Astrocyte (in vitro differentiated cells and primary cell): ENCODE results near the gene CD151. TPM values are rescaled to one million over a fixed set of nuclear protein-coding genes. Genes with fewer than 3 reads are reported as not detected.

Source experiments
- DNase-seq: peaks from one replicate; pipeline ENCODE4 v3.0.0-alpha.2; 2010; ENCODE audit warnings: low read depth
- FAIRE-seq: peaks from 2 replicates; lab custom pipeline; 2011; peaks lifted over from hg19 to GRCh38; lab: Jason Lieb, UNC
- H2AFZ ChIP-seq: 2 replicates; pipeline ENCODE4 v1.6.0; 2012; ENCODE audit warnings: low read depth, low read length, inconsistent platforms
- H3K27ac ChIP-seq: 2 replicates; pipeline ENCODE4 v1.5.1; 2011; ENCODE audit warnings: low read depth, low read length, inconsistent platforms
- H3K27me3 ChIP-seq: 2 replicates; pipeline ENCODE4 v1.6.0; 2011; ENCODE audit warnings: low read length, inconsistent platforms; ENCODE audit not compliant: insufficient read depth
- H3K36me3 ChIP-seq: 2 replicates; pipeline ENCODE4 v1.5.1; 2011; ENCODE audit warnings: low read length, inconsistent platforms; ENCODE audit not compliant: insufficient read depth
- H3K4me1 ChIP-seq: 2 replicates; pipeline ENCODE4 v1.5.1; 2011; ENCODE audit warnings: low read length, inconsistent platforms; ENCODE audit not compliant: insufficient read depth
- H3K4me2 ChIP-seq: 2 replicates; pipeline ENCODE4 v1.6.0; 2012; ENCODE audit warnings: low read length, inconsistent platforms
- H3K4me3 ChIP-seq: 2 replicates; pipeline ENCODE4 v1.5.1; 2011; ENCODE audit warnings: low read depth, mild to moderate bottlenecking, low read length, inconsistent platforms; ENCODE audit not compliant: insufficient read depth
- H3K79me2 ChIP-seq: 2 replicates; pipeline ENCODE4 v1.6.0; 2012; ENCODE audit warnings: mild to moderate bottlenecking, low read length, inconsistent platforms; ENCODE audit not compliant: insufficient read depth
- H3K9ac ChIP-seq: 2 replicates; pipeline ENCODE4 v1.6.0; 2012; ENCODE audit warnings: mild to moderate bottlenecking, low read length, inconsistent platforms
- H3K9me3 ChIP-seq: 2 replicates; pipeline ENCODE4 v1.5.1; 2012; ENCODE audit warnings: low read depth, mild to moderate bottlenecking, low read length, inconsistent platforms; ENCODE audit not compliant: insufficient read depth
- H4K20me1 ChIP-seq: 2 replicates; pipeline ENCODE4 v1.6.0; 2012; ENCODE audit warnings: low read length, inconsistent platforms; ENCODE audit not compliant: insufficient read depth
- H3K27ac Mint-ChIP-seq: one replicate; pipeline ENCODE4 v1.8.0; 2021; ENCODE audit warnings: mild to moderate bottlenecking, mixed read lengths; ENCODE audit not compliant: unreplicated experiment
- H3K27me3 Mint-ChIP-seq: one replicate; pipeline ENCODE4 v1.8.0; 2021; ENCODE audit warnings: low read depth, mixed read lengths; ENCODE audit not compliant: unreplicated experiment
- H3K36me3 Mint-ChIP-seq: one replicate; pipeline ENCODE4 v1.8.0; 2021; ENCODE audit warnings: low read depth, mixed read lengths; ENCODE audit not compliant: unreplicated experiment
- H3K4me1 Mint-ChIP-seq: one replicate; pipeline ENCODE4 v1.8.0; 2021; ENCODE audit warnings: low read depth, mixed read lengths; ENCODE audit not compliant: unreplicated experiment
- H3K4me3 Mint-ChIP-seq: one replicate; pipeline ENCODE4 v1.8.0; 2021; ENCODE audit warnings: mild to moderate bottlenecking, moderate library complexity, mixed read lengths; ENCODE audit not compliant: unreplicated experiment
- H3K9me3 Mint-ChIP-seq: one replicate; pipeline ENCODE4 v1.8.0; 2021; ENCODE audit warnings: mild to moderate bottlenecking, mixed read lengths; ENCODE audit not compliant: unreplicated experiment
- EZH2 ChIP-seq: IDR thresholded peaks from 2 replicates; pipeline ENCODE4 v1.6.1; 2012; ENCODE audit warnings: mild to moderate bottlenecking, low read length, inconsistent platforms; ENCODE audit not compliant: insufficient read depth
- total RNA-seq: library from RNA; stranded (reverse); gene quantifications from 2 replicates; pipeline ENCODE4 v1.2.1, GENCODE V29; 2021
- TF ChIP-seq, protein P1 (sequence below): IDR thresholded peaks from 2 replicates; pipeline ENCODE4 v1.5.1; 2011; ENCODE audit warnings: low read depth, mild to moderate bottlenecking, inconsistent platforms, low read length, moderate library complexity; ENCODE audit not compliant: insufficient read depth

Gene CD151
- total RNA-seq, 1 donor from 2014 or later: 421 TPM

DNA sequence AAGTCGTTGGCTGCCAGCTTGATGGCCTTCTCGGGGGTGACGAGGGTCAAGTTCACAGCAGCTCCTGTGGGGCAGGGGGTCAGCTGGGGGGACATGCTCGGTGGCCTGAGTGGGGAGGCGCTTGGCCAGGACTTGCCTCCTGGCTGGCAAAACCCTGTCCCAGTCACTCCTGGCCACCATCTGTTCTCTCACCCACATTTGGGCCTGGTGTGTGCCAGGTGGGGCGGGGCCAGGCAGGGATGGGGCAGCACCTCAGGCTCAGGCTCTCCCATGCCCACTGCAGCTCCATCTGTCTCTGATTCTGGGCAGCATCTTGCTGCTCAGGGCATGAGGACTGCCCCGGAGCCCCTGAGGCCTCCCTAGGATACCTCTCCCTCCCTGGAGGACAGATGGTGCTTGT is 39.2 kb upstream of the CD151 start:
- Histone ChIP-seq H3K36me3 (no peaks in the 10 kb centered on the region), H3K9ac (no peak overlapping the region), H4K20me1 (peaks cover 46% of the 10 kb centered on the region), H3K27ac (no peak overlapping the region), H3K27me3 (no peaks in the 10 kb centered on the region), H3K4me1 (peaks cover 16% of the 10 kb centered on the region), H3K4me3 (no peak overlapping the region), H3K9me3 (no peaks in the 10 kb centered on the region), H3K4me2 (no peak overlapping the region), H3K79me2 (peaks cover 4% of the 10 kb centered on the region), H2AFZ (no peak overlapping the region)
- H3K36me3 Mint-ChIP-seq: peaks cover 2% of the 10 kb centered on the region
- no peak overlapping the region for H3K27ac Mint-ChIP-seq
- no peak overlapping the region for H3K4me3 Mint-ChIP-seq
- H3K27me3 Mint-ChIP-seq: no peaks in the 10 kb centered on the region
- no peaks in the 10 kb centered on the region for H3K4me1 Mint-ChIP-seq
- TF ChIP-seq, protein P1, sequence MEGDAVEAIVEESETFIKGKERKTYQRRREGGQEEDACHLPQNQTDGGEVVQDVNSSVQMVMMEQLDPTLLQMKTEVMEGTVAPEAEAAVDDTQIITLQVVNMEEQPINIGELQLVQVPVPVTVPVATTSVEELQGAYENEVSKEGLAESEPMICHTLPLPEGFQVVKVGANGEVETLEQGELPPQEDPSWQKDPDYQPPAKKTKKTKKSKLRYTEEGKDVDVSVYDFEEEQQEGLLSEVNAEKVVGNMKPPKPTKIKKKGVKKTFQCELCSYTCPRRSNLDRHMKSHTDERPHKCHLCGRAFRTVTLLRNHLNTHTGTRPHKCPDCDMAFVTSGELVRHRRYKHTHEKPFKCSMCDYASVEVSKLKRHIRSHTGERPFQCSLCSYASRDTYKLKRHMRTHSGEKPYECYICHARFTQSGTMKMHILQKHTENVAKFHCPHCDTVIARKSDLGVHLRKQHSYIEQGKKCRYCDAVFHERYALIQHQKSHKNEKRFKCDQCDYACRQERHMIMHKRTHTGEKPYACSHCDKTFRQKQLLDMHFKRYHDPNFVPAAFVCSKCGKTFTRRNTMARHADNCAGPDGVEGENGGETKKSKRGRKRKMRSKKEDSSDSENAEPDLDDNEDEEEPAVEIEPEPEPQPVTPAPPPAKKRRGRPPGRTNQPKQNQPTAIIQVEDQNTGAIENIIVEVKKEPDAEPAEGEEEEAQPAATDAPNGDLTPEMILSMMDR: no peak
- TF ChIP-seq EZH2: no peak
- no peak for DNase-seq
- H3K9me3 Mint-ChIP-seq: no peaks in the 10 kb centered on the region
- FAIRE-seq: no peak

DNA sequence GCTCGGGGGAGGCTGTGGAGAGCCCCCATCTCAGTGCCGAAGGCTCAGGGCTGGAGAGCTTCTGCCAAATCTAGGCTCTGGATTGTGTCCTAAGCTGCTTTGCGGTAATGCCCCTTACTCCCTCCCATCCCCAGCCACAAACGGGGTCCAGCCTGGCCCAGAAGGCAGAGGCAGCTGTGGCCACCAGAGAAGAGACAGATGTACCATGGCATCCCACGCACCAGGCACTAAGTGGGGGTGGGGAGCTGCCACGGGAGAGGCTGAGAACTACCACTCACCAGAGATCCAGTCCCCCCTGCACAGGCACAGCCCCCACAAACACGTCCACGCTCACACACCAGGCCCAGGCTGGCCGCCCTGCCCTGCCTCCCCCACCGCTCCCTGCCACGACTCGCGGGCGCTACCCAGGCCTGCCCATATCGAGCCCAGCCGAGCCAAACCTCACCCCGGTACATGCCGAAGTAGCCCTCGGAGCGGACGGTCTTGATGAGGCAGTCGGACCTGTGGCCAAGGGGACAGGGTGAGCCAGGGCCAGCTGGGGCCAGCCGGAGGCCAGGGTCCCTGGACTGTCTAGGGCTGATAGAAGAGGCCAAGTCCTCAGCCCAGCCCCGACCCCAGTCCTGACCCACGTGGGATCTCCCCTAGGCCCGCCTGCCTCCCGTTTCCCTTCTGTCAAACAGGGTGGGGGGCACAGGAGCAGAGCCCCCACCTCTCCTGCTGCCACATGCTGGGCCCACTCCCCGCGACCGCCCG is 38.6 kb upstream of the CD151 start:
- Mint-ChIP-seq H3K4me3 (no peak overlapping the region), H3K9me3 (no peaks in the 10 kb centered on the region), H3K4me1 (no peaks in the 10 kb centered on the region), H3K27me3 (no peaks in the 10 kb centered on the region), H3K36me3 (peaks cover 2% of the 10 kb centered on the region), H3K27ac (no peak overlapping the region)
- H2AFZ ChIP-seq: no peak overlapping the region
- no peak overlapping the region for H3K27ac ChIP-seq
- no peaks in the 10 kb centered on the region for H3K9me3 ChIP-seq
- DNase-seq (no peak), FAIRE-seq (no peak)
- H3K36me3 ChIP-seq: no peaks in the 10 kb centered on the region
- H3K4me3 ChIP-seq: no peak overlapping the region
- peaks cover 50% of the 10 kb centered on the region for H4K20me1 ChIP-seq
- peaks cover 4% of the 10 kb centered on the region for H3K79me2 ChIP-seq
- TF ChIP-seq, protein P1: no peak
- no peak for TF ChIP-seq EZH2
- H3K4me2 ChIP-seq: no peak overlapping the region
- H3K9ac ChIP-seq: no peak overlapping the region
- H3K4me1 ChIP-seq: peaks cover 16% of the 10 kb centered on the region
- H3K27me3 ChIP-seq: no peaks in the 10 kb centered on the region
